ENCODE data around the gene PLEKHM1.

DNA sequence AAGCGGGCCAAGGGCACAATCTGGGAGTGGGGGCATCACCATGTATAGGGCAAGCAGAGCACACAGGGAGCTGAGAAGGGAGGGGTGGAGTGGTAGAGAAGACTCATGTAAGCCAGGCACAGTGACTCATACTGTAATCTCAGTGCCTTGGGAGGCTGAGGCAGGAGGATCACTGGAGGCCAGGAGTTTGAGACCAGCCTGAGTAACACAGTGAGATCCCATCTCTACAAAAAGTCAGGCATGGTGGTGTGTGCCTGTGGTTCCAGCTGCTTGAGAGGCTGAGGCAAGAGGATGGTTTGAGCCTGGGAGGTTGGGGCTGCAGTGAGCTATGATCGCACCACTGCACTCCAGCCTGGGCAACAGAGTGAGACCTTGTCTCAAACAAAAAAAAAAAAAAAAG lies 98.6 kb downstream of the PLEKHM1 start:
- no peak for TF ChIP-seq CTCF (IDR thresholded peaks at IDR 0.05; ENCODE audit: poor library complexity)
- no peak for TF ChIP-seq EZH2phosphoT487 (IDR thresholded peaks at IDR 0.05; ENCODE audit: low read depth, severe bottlenecking, unreplicated experiment)
- TF ChIP-seq EZH2 (IDR thresholded peaks at IDR 0.05; ENCODE audit: borderline replicate concordance) = no peak
